Stimulated activated CD4-positive, alpha-beta T cell treated with anti-CD3 and anti-CD28 coated beads, Interleukin-1b, Interleukin-23, amount 100 ng/mL, for 24 hours (primary cell): ENCODE results near the gene CERS2.
"Not testable (repeated sequence)": the region's sequence is repeated elsewhere in the genome, so short reads cannot be mapped to it uniquely, and the experiment has no call there.

Source experiments
- DNase-seq, 4 experiments: peaks; one replicate each; pipeline ENCODE4 v3.0.0-alpha.2; 2020; ENCODE audit warnings: low read depth in 4 of 4, low spot score in 1 of 4

CERS2 gene

DNA sequence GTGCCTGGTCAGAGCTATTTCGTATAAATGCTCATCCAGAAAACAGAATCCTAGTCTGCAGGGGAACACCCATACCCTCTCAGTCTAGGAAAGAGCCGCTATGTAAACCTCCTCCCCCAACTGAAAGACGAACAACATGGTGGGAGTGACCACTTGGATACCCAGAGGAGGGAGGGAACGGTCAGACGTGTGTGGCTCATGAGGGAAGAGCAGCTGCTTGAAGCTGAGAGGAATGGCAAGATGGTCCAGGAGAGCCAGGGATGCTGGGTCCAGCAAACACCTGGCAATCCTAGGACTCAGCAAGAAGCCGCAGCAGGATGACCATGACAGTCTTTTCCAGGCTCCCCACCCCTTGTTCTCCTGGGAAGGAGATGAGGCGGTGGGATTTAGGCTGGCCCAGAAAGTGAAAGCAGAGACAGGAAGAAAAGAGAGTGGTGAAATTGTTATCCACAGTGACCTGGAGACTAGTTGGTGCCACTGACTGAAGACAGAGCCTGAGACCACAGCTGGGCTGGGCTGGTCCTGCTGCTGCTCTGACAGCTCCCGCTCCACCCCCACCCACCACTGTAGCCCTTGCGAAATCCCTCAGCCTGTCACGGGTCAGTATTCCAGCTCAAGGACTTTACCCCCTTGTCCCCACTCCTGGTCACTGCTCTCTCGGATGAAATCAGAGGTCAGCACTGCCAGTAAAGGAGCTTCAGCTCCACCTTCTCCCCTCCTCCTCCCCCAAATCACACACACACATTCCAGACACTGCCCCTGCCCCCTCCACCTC is 3.6 kb downstream of the CERS2 start:
- DNase-seq = no peak

GRCh38 chr1:150969626-150970025 is 5.0 kb downstream of the CERS2 start:
- DNase-seq = no peak

DNA sequence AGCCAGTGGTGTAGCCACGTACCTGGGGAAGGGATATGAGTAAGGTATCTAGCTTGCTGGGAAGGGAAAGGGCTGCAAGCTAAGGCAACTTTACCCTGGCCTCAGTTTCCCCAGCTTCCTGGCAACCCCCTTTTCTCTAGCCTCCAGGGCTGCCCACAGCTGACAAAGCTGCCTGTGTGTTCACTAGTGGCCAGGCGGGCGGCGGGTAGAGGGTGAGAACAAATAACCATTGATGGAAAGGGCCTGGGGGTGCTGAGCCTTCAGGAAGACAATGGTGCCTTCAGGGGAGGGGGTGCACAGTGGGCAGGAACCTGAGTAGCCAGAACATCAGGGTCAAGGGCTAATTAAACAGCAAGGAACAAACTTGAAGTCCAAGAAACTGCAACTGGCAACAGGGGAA is 6.1 kb downstream of the CERS2 start:
- no peak for DNase-seq

DNA sequence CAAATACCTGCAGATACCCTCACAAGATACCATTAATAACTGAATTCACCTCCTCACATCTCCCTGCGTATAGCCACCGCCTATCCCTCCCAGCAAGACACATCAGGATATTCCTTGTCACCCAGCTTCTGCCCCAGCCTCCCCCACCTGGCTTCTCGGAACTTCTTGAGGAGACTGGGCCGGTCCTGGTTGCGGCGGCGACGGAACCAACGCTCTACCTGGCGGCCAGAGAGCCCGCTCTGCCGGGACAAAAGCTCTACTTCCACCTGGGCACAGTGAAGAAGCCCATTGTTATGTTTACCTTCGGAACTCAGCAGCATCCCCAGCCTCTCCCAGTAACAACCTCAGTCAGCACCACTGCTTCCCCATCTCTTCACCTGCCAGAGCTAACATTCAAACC is 6.7 kb downstream of the CERS2 start:
- DNase-seq = no peak

DNA sequence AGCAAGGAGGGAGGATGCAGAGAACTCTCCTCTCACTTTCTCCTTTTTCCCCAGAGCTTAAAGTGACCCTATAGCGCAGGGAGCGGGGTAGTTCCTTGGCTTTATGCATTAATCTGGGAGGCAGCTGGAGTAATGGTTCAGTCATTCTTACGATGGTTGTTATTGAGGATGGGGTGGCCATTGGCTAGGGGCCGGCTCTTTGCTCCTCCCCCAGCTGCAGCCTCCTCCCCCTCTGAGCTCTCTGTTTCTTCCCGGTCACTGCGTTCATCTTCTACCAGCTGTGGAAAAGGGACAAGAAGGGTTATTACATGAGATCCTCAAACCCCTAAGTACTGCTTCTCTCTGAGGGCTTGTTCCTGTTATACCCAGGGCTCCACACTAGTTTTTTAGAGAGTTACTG is 8.6 kb downstream of the CERS2 start:
- DNase-seq = no peak

DNA sequence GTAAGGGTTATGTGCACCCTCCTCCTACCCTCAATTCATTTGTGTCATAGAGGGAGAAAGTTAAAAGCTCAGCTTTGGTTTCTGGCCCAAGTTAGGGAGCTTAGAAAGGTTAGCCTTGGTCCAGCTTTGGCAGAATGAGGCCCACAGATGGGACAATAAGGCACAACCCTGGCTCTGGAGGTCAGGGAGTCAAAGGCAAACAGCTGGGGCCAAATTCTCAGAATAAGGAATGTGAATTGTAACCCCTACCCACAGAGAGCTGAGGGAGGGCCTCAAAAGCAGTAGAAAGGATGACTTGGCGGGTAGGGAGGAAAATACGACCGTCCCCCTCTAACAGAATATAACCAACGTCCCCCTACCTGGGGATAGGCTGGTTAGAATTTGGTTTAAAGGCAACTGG is 9.0 kb downstream of the CERS2 start:
- no peak for DNase-seq

- no peak for DNase-seq
Measured at GRCh38 chr1:150964164-150964489, 10.5 kb downstream of the CERS2 start.

- DNase-seq = no peak
Measured at GRCh38 chr1:150963321-150964163, 11.1 kb downstream of the CERS2 start.

GRCh38 chr1:150961756-150962155 is 12.9 kb downstream of the CERS2 start:
- DNase-seq = no peak

- DNase-seq = no peak
Measured at GRCh38 chr1:150960646-150961045, 14.0 kb downstream of the CERS2 start.

DNA sequence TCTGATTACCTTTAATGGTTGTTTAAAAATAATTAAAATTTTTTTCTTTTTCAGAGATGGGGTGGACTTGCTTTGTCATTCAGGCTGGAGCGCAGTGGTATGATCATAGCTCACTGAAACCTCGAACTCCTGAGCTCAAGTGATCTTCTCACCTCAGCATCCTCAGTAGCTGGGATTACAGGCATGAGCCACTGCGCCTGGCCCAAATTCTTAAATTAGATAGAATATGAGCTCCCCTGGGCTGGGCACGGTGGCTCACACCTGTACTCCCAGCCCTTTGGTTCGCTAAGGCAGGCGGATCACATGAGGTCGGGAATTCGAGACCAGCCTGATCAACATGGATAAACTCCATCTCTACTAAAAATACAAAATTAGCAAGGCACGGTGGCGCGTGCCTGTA is 17.0 kb downstream of the CERS2 start:
- DNase-seq = no peak

DNA sequence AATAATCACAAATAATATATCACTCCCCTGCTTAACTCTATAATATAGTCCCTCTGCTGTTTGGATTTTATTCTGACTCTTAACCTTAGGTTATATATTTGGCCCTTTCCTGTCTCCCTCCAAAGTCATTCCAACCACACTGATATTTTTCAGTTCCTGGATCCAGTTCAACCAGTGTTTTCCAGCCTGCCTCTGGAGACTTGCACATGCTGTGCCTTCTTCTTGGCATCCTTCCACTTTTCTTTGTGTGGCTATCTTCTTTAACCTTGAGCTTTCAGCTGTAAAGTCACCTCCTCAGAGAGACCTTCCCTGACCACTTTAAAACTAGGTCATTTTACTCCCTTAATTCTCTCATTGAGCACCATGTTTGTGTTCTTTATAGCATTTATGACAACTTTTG is 19.4 kb downstream of the CERS2 start:
- no peak for DNase-seq

- no peak for DNase-seq
Measured at GRCh38 chr1:150954708-150955107, 19.9 kb downstream of the CERS2 start.

GRCh38 chr1:150944856-150945255 is 29.8 kb downstream of the CERS2 start:
- DNase-seq = no peak

DNA sequence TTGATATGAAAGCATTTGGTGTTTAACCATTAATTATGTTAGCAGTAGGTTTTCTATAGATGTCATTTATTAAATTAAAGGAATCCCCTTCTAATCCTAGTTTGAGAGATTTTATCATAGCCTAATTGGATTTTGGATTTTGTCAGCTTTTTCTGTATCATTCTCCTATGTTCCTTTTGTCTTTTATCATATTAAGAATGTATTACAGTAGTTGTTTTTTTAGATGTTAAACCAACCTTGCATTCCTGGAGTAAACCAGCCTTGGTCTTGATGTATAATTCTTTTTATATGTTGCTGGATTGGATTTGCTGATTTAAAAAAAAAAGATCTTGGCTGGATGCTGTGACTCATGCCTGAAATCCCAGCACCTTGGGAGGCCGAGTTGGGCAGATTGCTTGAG is 42.9 kb downstream of the CERS2 start:
- DNase-seq = no peak

GRCh38 chr1:150928775-150929174 is 45.9 kb downstream of the CERS2 start:
- DNase-seq = not testable (repeated sequence)

GRCh38 chr1:150928286-150928685 is 46.3 kb downstream of the CERS2 start:
- DNase-seq = no peak

- DNase-seq = no peak
Measured at GRCh38 chr1:150927624-150928023, 47.0 kb downstream of the CERS2 start.

DNA sequence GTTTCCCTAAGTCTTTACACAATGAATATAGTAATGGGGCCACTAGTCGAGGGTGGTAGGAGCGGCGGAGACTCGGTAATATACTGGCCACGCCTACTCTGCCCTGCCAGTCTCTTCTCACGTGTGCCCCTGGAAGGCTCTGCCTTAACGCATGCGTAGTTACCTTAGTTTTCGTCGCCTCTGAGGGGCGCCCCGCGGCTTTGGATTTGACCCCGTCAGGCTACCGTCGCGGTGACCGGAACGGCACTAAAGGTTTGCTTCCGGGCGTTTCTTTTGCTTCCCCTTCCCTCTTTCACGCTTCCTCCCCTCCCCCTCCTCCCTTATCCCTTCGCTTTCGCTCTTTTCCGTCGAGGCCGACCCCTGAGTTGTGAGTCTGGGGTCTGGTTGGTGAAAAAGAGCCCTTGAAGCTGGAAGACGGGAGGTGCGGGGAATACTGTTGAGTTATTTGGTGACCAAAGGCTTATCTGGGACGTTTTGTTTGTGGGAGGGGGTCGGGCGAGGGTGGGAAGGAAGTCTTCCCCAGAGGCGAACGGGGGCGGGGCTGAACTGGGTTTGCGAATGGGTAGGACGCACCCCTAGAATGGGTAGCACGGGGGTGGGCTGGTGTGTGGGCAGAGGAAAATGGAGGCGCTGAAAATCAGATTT is 48.4 kb downstream of the CERS2 start, which contains the start of gene SETDB1:
TSS of gene SETDB1 (plus strand) at position 267 of the 645 bp plus-strand sequence. CDS start 1,352 bp downstream, outside the sequence.
- peak; percentile 74 to 95 (median 81) for DNase-seq

DNA sequence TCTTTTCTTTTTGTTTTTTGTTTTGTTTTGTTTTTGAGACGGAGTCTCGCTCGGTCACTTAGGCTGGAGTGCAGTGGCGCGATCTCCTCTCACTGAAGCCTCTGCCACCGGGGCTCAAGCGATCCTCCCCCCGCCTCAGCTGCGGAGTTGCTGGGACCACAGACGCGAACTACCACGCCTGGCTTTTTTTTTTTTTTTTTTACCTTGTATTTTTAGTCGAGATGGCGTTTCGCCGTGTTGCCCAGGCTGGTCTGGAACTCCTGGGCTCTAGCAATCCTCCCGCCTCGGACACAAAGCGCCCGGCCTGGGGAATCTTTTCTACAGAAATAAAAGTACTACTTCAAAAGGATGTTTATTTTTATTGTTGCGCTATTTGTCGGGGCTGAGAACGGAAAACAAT is 49.6 kb downstream of the CERS2 start:
- no peak for DNase-seq

DNA sequence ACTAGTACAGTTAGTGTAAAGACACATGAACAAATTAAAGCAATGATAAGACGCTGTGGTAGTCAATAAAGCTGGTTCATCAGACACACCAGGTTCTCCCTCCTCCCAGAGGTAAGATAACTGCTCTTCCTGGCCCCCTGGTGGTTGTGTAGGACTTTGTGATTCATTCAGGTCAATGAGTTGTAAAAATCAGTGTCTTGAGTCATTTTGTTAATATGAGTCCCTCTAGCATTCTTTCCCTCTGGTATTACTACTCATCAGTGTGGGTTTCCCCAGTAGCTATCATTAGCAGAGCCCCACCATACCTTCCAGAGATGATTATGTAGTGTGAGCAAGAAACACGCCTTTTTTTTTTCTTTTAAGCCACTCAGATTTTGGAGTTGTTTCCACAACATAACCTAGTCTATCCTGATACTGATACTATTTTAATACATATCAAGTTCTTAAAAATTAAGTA is 52.1 kb downstream of the CERS2 start:
- peak; percentile 51 to 76 (median 63) for DNase-seq

- DNase-seq = no peak
Measured at GRCh38 chr1:150917387-150917786, 57.2 kb downstream of the CERS2 start.
